DOHH2 (cell line): Measurements from ENCODE around the gene ACER3.

ENCODE experiments used
- CTCF ChIP-seq: fragments of 200-600 bp; sonication (generic); IDR thresholded peaks from one replicate; pipeline ENCODE4 v1.5.1; 2014; ENCODE audit warnings: antibody characterized with exemption, mild to moderate bottlenecking, low read depth, low read length; ENCODE audit not compliant: poor library complexity, severe bottlenecking
- EZH2phosphoT487 ChIP-seq: fragments of 200-600 bp; sonication (generic); IDR thresholded peaks from 2 replicates; pipeline ENCODE4 v1.6.1; 2017; ENCODE audit warnings: borderline replicate concordance, mild to moderate bottlenecking, antibody characterized with exemption, low read length, moderate library complexity, mixed read lengths

DNA sequence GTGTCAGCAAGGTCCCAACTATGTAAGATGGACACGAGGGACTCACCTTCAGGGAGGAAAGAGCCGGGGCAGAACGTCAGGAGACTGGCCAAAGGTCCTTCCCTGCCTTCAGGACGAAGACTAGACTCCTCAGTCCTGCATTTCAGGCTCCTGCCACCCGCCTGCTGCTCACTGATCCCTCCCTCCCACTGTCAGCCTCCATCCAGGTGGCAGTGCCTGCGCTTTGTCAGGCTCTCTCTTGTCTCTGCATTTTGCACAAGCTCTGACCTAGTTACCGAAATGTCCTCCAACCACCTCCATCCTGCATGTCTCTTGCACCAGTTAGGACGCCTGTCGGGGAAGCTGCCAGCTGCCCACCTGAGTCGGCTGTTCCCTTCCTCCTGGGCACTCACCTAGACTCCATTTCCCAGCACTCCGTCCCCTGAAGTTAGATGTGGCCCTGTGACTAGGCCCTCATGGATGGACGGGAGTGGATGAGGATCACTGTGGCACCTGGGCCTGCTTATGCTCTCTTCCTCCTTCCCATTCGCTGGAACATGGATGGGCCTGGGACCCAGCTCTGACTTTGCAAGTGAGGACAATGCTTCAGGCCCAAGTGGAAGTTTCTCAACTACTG lies 181.5 kb downstream of the ACER3 start:
- TF ChIP-seq CTCF, result no peak
- no peak for TF ChIP-seq EZH2phosphoT487
